GM12875 (cell line): ENCODE measurements around the gene DAPP1.

ENCODE experiments used
- H3K4me3 ChIP-seq: one replicate; pipeline ENCODE4 v1.5.1; 2011; ENCODE audit warnings: low read depth, low read length, control low read depth
- CTCF ChIP-seq: IDR thresholded peaks from 2 replicates; pipeline ENCODE4 v1.5.1; 2011; ENCODE audit warnings: low read depth, mild to moderate bottlenecking, control low read depth, inconsistent platforms, low read length, moderate library complexity, borderline replicate concordance; ENCODE audit not compliant: insufficient read depth

DAPP1 gene

GRCh38 chr4:99853999-99854398, 37.4 kb downstream of the DAPP1 start:
- no peak overlapping the region for H3K4me3 ChIP-seq
- TF ChIP-seq CTCF, result no peak

- TF ChIP-seq CTCF, result no peak
- H3K4me3 ChIP-seq, result no peak overlapping the region
Measured at GRCh38 chr4:99855678-99856077, 39.1 kb downstream of the DAPP1 start.

- no peak for TF ChIP-seq CTCF
- no peak overlapping the region for H3K4me3 ChIP-seq
Measured at GRCh38 chr4:99856166-99856565, 39.5 kb downstream of the DAPP1 start.

GRCh38 chr4:99857307-99857706, 40.7 kb downstream of the DAPP1 start:
- no peak overlapping the region for H3K4me3 ChIP-seq

GRCh38 chr4:99859618-99860017, 43.0 kb downstream of the DAPP1 start:
- no peak for TF ChIP-seq CTCF
- H3K4me3 ChIP-seq, result no peak overlapping the region

More at GRCh38 chr4:99857307-99857706, 40.7 kb downstream of the DAPP1 start:
- no peak for TF ChIP-seq CTCF

GRCh38 chr4:99860521-99860920, 43.9 kb downstream of the DAPP1 start:
- H3K4me3 ChIP-seq, result no peak overlapping the region
- TF ChIP-seq CTCF, result no peak

- no peak overlapping the region for H3K4me3 ChIP-seq
- no peak for TF ChIP-seq CTCF
Measured at GRCh38 chr4:99861120-99861905, 44.7 kb downstream of the DAPP1 start.
